Measurements from ENCODE around the gene MSI2. TPM values are rescaled to one million over a fixed set of nuclear protein-coding genes. Genes with fewer than 3 reads are reported as not detected.
A peak's percentile ranks its signal among the peaks of the same experiment; 100 is the strongest.

MSI2 gene
- total and polyA plus RNA-seq, 7 donors, result 37.6 to 133 (median 87.1) TPM

- Histone ChIP-seq H3K4me3 (no peak overlapping the region), H3K4me1 (peaks cover 38% of the 10 kb centered on the region), H3K36me3 (ENCODE audit: insufficient read depth in 1 of 2, low read depth in 1 of 2) (no peaks in the 10 kb centered on the region), H3K27me3 (ENCODE audit: insufficient read depth in 3 of 3, low read length in 2 of 3) (no peaks in the 10 kb centered on the region), H3K27ac (peak overlapping the region; percentile 73), H3K9me3 (no peaks in the 10 kb centered on the region)
- TF ChIP-seq CTCF (IDR thresholded peaks at IDR 0.05), result no peak
- DNase-seq (no peak), ATAC-seq (peak in 2 of 4 donors; percentile 30 to 60)
- 50 to 88% (median 54%) methylated on average over 4 of the region's 4 CpGs for WGBS, 3 donors
- intact Hi-C loops (cut with DNase I), result no loop called here
Observed at GRCh38 chr17:57344261-57344660, 87.9 kb downstream of the MSI2 start.

GRCh38 chr17:57349541-57350247, 93.4 kb downstream of the MSI2 start:
- DNase-seq, result no peak
- intact Hi-C loops (cut with DNase I), result loop anchor here in 1 of 2 donors (5.0 kb wide), 1 partner anchor 37 kb away; no protein-coding TSS in a partner anchor

GRCh38 chr17:57350266-57350665, 93.9 kb downstream of the MSI2 start:
- TF ChIP-seq CTCF (IDR thresholded peaks at IDR 0.05), result no peak
- WGBS, 3 donors, result 71 to 85% (median 77%) methylated on average over 6 of the region's 6 CpGs
- H3K36me3 ChIP-seq (ENCODE audit: insufficient read depth in 1 of 2, low read depth in 1 of 2), result no peaks in the 10 kb centered on the region
- no peak overlapping the region for H3K4me3 ChIP-seq
- no peak for ATAC-seq
- H3K4me1 ChIP-seq, result peaks cover 37% of the 10 kb centered on the region
- no peak overlapping the region for H3K27ac ChIP-seq
- peak in 1 of 2 donors; percentile 31 for DNase-seq
- H3K27me3 ChIP-seq (ENCODE audit: insufficient read depth in 3 of 3, low read length in 2 of 3), result no peaks in the 10 kb centered on the region
- no peaks in the 10 kb centered on the region for H3K9me3 ChIP-seq
- intact Hi-C loops (cut with DNase I), result no loop called here

More at GRCh38 chr17:57349541-57350247, 93.4 kb downstream of the MSI2 start:
- Histone ChIP-seq H3K27me3 (ENCODE audit: insufficient read depth in 3 of 3, low read length in 2 of 3) (no peaks in the 10 kb centered on the region), H3K9me3 (no peaks in the 10 kb centered on the region), H3K27ac (no peak overlapping the region), H3K4me1 (peaks cover 36% of the 10 kb centered on the region), H3K36me3 (ENCODE audit: insufficient read depth in 1 of 2, low read depth in 1 of 2) (no peaks in the 10 kb centered on the region), H3K4me3 (no peak overlapping the region)
- 89 to 96% (median 94%) methylated on average over 3 of the region's 3 CpGs for WGBS, 3 donors
- ATAC-seq, result no peak
- no peak for TF ChIP-seq CTCF (IDR thresholded peaks at IDR 0.05)

- intact Hi-C loops (cut with DNase I), result no loop called here
- Histone ChIP-seq H3K36me3 (ENCODE audit: insufficient read depth in 1 of 2, low read depth in 1 of 2) (no peaks in the 10 kb centered on the region), H3K9me3 (no peaks in the 10 kb centered on the region), H3K27ac (peak overlapping the region; percentile 43), H3K4me1 (peaks cover 37% of the 10 kb centered on the region), H3K4me3 (no peak overlapping the region), H3K27me3 (ENCODE audit: insufficient read depth in 3 of 3, low read length in 2 of 3) (no peaks in the 10 kb centered on the region)
- 85 to 90% (median 88%) methylated on average over 5 of the region's 5 CpGs for WGBS, 3 donors
- no peak for TF ChIP-seq CTCF (IDR thresholded peaks at IDR 0.05)
- no peak for ATAC-seq
- DNase-seq, result no peak
Observed at GRCh38 chr17:57352665-57353175, 96.4 kb downstream of the MSI2 start.

Measured in psoas muscle (tissue), 8 donors.